Neural cell (in vitro differentiated cells): ENCODE measurements around the gene HNRNPK. TPM values are rescaled to one million over a fixed set of nuclear protein-coding genes. Genes with fewer than 3 reads are reported as not detected.

ENCODE experiments used
- H2AFZ ChIP-seq: fragments of 200-600, 300-800 bp; sonication (generic), shearing (Covaris generic); 2 replicates; pipeline ENCODE4 v1.6.0; 2014; ENCODE audit warnings: low read depth, mild to moderate bottlenecking, antibody characterized with exemption, low read length, moderate library complexity
- H3F3A ChIP-seq: fragments of 200-600 bp; shearing (Covaris generic); 2 replicates; pipeline ENCODE4 v1.6.1; 2016; ENCODE audit warnings: mild to moderate bottlenecking, moderate library complexity, mixed read lengths, antibody characterized with exemption, low read length; ENCODE audit not compliant: insufficient read depth, poor library complexity, severe bottlenecking
- H3K27ac ChIP-seq: fragments of 200-600, 300-800 bp; sonication (generic), shearing (Covaris generic); 2 replicates; pipeline ENCODE4 v1.5.1; 2014; ENCODE audit warnings: mild to moderate bottlenecking, low read length, moderate library complexity
- H3K27me3 ChIP-seq: fragments of 300-800, 200-600 bp; sonication (generic), shearing (Covaris generic); 2 replicates; pipeline ENCODE4 v1.6.0; 2014; ENCODE audit warnings: mild to moderate bottlenecking, low read depth, low read length, moderate library complexity; ENCODE audit not compliant: insufficient read depth
- H3K36me3 ChIP-seq: fragments of 300-800, 200-600 bp; sonication (generic), shearing (Covaris generic); 2 replicates; pipeline ENCODE4 v1.5.1; 2014; ENCODE audit warnings: mild to moderate bottlenecking, antibody characterized with exemption, low read length, moderate library complexity; ENCODE audit not compliant: insufficient read depth
- H3K4me2 ChIP-seq: fragments of 300-800, 200-600 bp; sonication (generic), shearing (Covaris generic); 2 replicates; pipeline ENCODE4 v1.6.0; 2014; ENCODE audit warnings: mild to moderate bottlenecking, low read length
- H3K4me3 ChIP-seq: fragments of 300-800, 200-600 bp; sonication (generic), shearing (Covaris generic); 2 replicates; pipeline ENCODE4 v1.5.1; 2014; ENCODE audit warnings: mild to moderate bottlenecking, low read length, moderate library complexity
- H3K79me2 ChIP-seq: fragments of 200-600 bp; shearing (Covaris generic); replicated peaks from 2 replicates; pipeline ENCODE4 v1.6.0; 2014; ENCODE audit warnings: mild to moderate bottlenecking, low read length, moderate library complexity; ENCODE audit not compliant: insufficient read depth
- H3K9ac ChIP-seq: fragments of 300-800, 200-600 bp; sonication (generic), shearing (Covaris generic); 2 replicates; pipeline ENCODE4 v1.6.1; 2016; ENCODE audit warnings: mild to moderate bottlenecking, low read length, mixed read lengths
- H3K9me2 ChIP-seq: fragments of 200-600 bp; shearing (Covaris generic); 2 replicates; pipeline ENCODE4 v1.6.1; 2016; ENCODE audit warnings: mild to moderate bottlenecking, low read length, mixed read lengths; ENCODE audit not compliant: insufficient read depth
- H3K9me3 ChIP-seq: fragments of 200-600, 300-800 bp; sonication (generic), shearing (Covaris generic); 2 replicates; pipeline ENCODE4 v1.6.1; 2016; ENCODE audit warnings: mild to moderate bottlenecking, mixed run types, low read length, moderate library complexity, mixed read lengths
- H4K20me1 ChIP-seq: fragments of 200-600 bp; shearing (Covaris generic); 2 replicates; pipeline ENCODE4 v1.6.1; 2016; ENCODE audit warnings: mild to moderate bottlenecking, mixed run types; ENCODE audit not compliant: insufficient read depth
- EP300 ChIP-seq: fragments of 450-650 bp; conservative IDR thresholded peaks from 2 replicates; pipeline ENCODE4 v1.6.1; 2014; ENCODE audit warnings: antibody characterized with exemption, mild to moderate bottlenecking, moderate library complexity; ENCODE audit not compliant: poor library complexity, severe bottlenecking
- MXI1 ChIP-seq: fragments of 450-650 bp; conservative IDR thresholded peaks from 2 replicates; pipeline ENCODE4 v1.6.1; 2014; ENCODE audit warnings: antibody characterized with exemption, mild to moderate bottlenecking; ENCODE audit not compliant: poor library complexity, severe bottlenecking
- POLR2AphosphoS5 ChIP-seq: IDR thresholded peaks from 2 replicates; pipeline ENCODE4 v1.6.1; 2012
- SMC3 ChIP-seq: fragments of 450-650 bp; conservative IDR thresholded peaks from 2 replicates; pipeline ENCODE4 v1.6.1; 2014; ENCODE audit warnings: antibody characterized with exemption, mild to moderate bottlenecking, moderate library complexity; ENCODE audit not compliant: poor library complexity
- TAF1 ChIP-seq: IDR thresholded peaks from 2 replicates; pipeline ENCODE4 v1.6.1; 2012; ENCODE audit warnings: low read depth
- polyA plus RNA-seq: library from polyadenylated mRNA; depleted of rRNA; stranded (reverse); fragments of >200 nt; gene quantifications from 2 replicates; pipeline ENCODE4 v1.2.3, GENCODE V29; 2014
- TF ChIP-seq, protein P1 (sequence below): IDR thresholded peaks from 2 replicates; pipeline ENCODE4 v1.6.1; 2012; ENCODE audit warnings: borderline replicate concordance
- TF ChIP-seq, protein P2 (sequence below): fragments of 450-650 bp; IDR thresholded peaks from 2 replicates; pipeline ENCODE4 v1.5.1; 2014; ENCODE audit warnings: antibody characterized with exemption, mild to moderate bottlenecking, moderate library complexity; ENCODE audit not compliant: poor library complexity, severe bottlenecking

The HNRNPK gene
- polyA plus RNA-seq, 1 donor from 2014 or later: 1,061 TPM

DNA sequence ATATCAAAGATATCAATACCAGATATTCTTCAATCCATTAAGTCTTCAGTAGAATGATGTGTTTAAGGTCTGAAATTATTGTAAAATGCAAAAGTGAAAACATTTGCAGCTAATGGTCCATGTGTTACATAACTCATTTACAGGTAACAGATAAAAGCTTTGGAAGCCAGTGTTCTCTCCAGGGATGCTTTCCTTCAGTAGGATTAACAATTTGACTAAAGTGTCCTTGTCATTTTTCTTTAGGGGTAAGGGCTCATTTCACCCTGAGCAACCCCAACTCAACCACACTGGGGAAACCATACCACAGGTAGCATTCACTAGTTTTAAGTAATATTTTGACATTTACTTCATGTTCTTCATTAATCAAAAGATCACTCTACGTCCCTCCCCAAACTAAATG is 12.9 kb downstream of the HNRNPK start:
- Histone ChIP-seq H3K27me3 (no peaks in the 10 kb centered on the region), H4K20me1 (peaks cover 23% of the 10 kb centered on the region), H3K79me2 (peaks cover 6% of the 10 kb centered on the region)

DNA sequence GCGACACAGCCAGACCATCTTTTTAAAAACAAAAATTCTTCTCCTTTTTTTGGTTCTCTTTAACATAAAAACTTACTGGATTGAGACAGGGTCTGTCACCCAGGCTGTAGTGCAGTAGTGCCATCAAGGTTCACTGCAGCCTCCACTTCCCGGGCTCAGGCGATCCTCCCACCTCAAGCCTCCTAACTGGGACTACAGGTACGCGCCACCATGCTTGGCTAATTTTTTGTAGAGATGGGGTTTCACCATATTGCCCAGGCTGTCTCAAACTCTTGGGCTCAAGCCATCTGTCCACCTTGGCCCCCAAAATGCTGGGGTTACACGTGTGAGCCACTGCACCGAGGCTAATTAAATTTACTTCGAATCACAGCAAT is 13.8 kb downstream of the HNRNPK start:
- H3K27me3 ChIP-seq: no peaks in the 10 kb centered on the region
- no peaks in the 10 kb centered on the region for H3K9me3 ChIP-seq
- H3K9me2 ChIP-seq: no peaks in the 10 kb centered on the region
- TF ChIP-seq MXI1 (no peak), POLR2AphosphoS5 (peak; percentile 22)
- no peak overlapping the region for H3K9ac ChIP-seq
- peaks cover 12% of the 10 kb centered on the region for H3F3A ChIP-seq
- H3K36me3 ChIP-seq: peaks cover 15% of the 10 kb centered on the region
- H3K4me3 ChIP-seq: no peak overlapping the region
- no peak overlapping the region for H3K4me2 ChIP-seq
- H4K20me1 ChIP-seq: peaks cover 20% of the 10 kb centered on the region
- no peak overlapping the region for H3K27ac ChIP-seq
- no peak overlapping the region for H2AFZ ChIP-seq
- peaks cover 6% of the 10 kb centered on the region for H3K79me2 ChIP-seq

More for the DNA sequence above, 12.9 kb downstream of the HNRNPK start:
- Histone ChIP-seq H3K9ac (no peak overlapping the region), H3K36me3 (peaks cover 21% of the 10 kb centered on the region), H2AFZ (no peak overlapping the region), H3K9me3 (no peaks in the 10 kb centered on the region), H3K4me2 (no peak overlapping the region), H3K27ac (no peak overlapping the region), H3K4me3 (no peak overlapping the region), H3F3A (peaks cover 12% of the 10 kb centered on the region), H3K9me2 (no peaks in the 10 kb centered on the region)
- no peak for TF ChIP-seq SMC3
- no peak for TF ChIP-seq POLR2AphosphoS5
- TF ChIP-seq, protein P1, sequence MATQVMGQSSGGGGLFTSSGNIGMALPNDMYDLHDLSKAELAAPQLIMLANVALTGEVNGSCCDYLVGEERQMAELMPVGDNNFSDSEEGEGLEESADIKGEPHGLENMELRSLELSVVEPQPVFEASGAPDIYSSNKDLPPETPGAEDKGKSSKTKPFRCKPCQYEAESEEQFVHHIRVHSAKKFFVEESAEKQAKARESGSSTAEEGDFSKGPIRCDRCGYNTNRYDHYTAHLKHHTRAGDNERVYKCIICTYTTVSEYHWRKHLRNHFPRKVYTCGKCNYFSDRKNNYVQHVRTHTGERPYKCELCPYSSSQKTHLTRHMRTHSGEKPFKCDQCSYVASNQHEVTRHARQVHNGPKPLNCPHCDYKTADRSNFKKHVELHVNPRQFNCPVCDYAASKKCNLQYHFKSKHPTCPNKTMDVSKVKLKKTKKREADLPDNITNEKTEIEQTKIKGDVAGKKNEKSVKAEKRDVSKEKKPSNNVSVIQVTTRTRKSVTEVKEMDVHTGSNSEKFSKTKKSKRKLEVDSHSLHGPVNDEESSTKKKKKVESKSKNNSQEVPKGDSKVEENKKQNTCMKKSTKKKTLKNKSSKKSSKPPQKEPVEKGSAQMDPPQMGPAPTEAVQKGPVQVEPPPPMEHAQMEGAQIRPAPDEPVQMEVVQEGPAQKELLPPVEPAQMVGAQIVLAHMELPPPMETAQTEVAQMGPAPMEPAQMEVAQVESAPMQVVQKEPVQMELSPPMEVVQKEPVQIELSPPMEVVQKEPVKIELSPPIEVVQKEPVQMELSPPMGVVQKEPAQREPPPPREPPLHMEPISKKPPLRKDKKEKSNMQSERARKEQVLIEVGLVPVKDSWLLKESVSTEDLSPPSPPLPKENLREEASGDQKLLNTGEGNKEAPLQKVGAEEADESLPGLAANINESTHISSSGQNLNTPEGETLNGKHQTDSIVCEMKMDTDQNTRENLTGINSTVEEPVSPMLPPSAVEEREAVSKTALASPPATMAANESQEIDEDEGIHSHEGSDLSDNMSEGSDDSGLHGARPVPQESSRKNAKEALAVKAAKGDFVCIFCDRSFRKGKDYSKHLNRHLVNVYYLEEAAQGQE: no peak
- TF ChIP-seq EP300: no peak
- TF ChIP-seq, protein P2, sequence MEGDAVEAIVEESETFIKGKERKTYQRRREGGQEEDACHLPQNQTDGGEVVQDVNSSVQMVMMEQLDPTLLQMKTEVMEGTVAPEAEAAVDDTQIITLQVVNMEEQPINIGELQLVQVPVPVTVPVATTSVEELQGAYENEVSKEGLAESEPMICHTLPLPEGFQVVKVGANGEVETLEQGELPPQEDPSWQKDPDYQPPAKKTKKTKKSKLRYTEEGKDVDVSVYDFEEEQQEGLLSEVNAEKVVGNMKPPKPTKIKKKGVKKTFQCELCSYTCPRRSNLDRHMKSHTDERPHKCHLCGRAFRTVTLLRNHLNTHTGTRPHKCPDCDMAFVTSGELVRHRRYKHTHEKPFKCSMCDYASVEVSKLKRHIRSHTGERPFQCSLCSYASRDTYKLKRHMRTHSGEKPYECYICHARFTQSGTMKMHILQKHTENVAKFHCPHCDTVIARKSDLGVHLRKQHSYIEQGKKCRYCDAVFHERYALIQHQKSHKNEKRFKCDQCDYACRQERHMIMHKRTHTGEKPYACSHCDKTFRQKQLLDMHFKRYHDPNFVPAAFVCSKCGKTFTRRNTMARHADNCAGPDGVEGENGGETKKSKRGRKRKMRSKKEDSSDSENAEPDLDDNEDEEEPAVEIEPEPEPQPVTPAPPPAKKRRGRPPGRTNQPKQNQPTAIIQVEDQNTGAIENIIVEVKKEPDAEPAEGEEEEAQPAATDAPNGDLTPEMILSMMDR: no peak

DNA sequence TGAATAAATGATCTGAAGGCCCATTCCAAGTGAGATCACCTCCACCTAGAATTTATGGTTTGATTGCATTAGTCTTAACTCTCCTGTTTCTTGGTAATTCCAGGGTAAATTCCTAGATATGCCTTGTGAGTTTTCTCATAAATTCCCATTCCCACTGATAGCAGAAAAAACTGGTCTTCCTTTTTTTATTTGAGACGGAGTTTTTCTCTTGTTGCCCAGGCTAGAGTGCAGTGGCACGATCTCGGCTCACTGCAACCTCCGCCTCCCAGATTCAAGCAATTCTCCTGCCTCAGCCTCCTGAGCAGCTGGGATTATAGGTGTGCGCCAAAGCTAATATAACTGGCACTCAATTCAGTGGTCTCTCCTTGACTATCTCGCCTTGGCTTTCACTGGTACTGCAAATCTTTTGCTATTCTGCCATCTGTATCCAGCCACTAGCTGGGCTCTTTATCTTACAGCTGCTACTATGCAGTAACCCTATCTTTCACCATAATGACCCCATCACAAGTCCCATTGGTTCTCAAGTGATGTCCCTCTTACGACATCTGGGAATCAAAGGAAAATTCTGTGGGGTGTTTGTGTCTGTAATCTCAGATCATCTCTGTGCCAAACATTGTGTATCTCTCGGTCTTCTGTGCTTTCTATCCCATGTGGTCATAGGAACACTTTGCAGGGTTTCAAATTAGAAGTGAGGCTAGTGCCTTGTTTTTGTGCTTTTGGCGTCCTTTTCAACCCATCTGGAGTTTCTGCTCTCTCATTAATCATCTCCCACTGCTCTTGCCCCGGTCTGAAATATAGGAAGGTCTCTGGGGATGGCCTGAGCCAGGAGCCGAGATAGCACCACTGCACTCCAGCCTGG is 14.4 kb downstream of the HNRNPK start:
- peaks cover 9% of the 10 kb centered on the region for H3K36me3 ChIP-seq
- H4K20me1 ChIP-seq: peaks cover 14% of the 10 kb centered on the region
- no peaks in the 10 kb centered on the region for H3K9me2 ChIP-seq
- H3F3A ChIP-seq: peaks cover 12% of the 10 kb centered on the region
- no peak overlapping the region for H3K4me2 ChIP-seq
- H3K79me2 ChIP-seq: peaks cover 5% of the 10 kb centered on the region
- H2AFZ ChIP-seq: no peak overlapping the region
- no peaks in the 10 kb centered on the region for H3K27me3 ChIP-seq
- no peaks in the 10 kb centered on the region for H3K9me3 ChIP-seq
- no peak overlapping the region for H3K4me3 ChIP-seq
- H3K9ac ChIP-seq: no peak overlapping the region
- no peak overlapping the region for H3K27ac ChIP-seq
- TF ChIP-seq SMC3 (no peak), POLR2AphosphoS5 (no peak), TAF1 (no peak)
